Peyer's patch (tissue), 4 donors: ENCODE data around the gene SEC14L5.

Experiments
- POLR2A ChIP-seq, 2 donors: fragments of 450-650 bp; IDR thresholded peaks; one replicate each; pipeline ENCODE4 v1.5.1; 2017; ENCODE audit warnings: antibody characterized with exemption in 2 of 2, mild to moderate bottlenecking in 2 of 2, moderate library complexity in 2 of 2
- TF ChIP-seq, protein P1 (sequence below), 6 experiments: fragments of 450-650 bp in 4 of 6; fragments of 200-600 bp in 2 of 6; sonication (generic) in 1 of 6; IDR thresholded peaks; one replicate each; pipeline ENCODE4 v1.5.1; 2017 to 2019; ENCODE audit warnings: antibody characterized with exemption in 6 of 6, mild to moderate bottlenecking in 3 of 6, moderate library complexity in 1 of 6

- TF ChIP-seq, protein P1, sequence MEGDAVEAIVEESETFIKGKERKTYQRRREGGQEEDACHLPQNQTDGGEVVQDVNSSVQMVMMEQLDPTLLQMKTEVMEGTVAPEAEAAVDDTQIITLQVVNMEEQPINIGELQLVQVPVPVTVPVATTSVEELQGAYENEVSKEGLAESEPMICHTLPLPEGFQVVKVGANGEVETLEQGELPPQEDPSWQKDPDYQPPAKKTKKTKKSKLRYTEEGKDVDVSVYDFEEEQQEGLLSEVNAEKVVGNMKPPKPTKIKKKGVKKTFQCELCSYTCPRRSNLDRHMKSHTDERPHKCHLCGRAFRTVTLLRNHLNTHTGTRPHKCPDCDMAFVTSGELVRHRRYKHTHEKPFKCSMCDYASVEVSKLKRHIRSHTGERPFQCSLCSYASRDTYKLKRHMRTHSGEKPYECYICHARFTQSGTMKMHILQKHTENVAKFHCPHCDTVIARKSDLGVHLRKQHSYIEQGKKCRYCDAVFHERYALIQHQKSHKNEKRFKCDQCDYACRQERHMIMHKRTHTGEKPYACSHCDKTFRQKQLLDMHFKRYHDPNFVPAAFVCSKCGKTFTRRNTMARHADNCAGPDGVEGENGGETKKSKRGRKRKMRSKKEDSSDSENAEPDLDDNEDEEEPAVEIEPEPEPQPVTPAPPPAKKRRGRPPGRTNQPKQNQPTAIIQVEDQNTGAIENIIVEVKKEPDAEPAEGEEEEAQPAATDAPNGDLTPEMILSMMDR (IDR thresholded peaks at IDR 0.05): no peak
- no peak for TF ChIP-seq POLR2A (IDR thresholded peaks at IDR 0.05)
These were observed 18.5 kb downstream of the SEC14L5 start for GRCh38 chr16:4976611-4977145.
